NCI-H510A (cell line): ENCODE data around the gene GJC1.

Experiments used
- DNase-seq: peaks from one replicate; lab custom pipeline; 2025; lab: John Stamatoyannopoulos, UW

The GJC1 gene

DNA sequence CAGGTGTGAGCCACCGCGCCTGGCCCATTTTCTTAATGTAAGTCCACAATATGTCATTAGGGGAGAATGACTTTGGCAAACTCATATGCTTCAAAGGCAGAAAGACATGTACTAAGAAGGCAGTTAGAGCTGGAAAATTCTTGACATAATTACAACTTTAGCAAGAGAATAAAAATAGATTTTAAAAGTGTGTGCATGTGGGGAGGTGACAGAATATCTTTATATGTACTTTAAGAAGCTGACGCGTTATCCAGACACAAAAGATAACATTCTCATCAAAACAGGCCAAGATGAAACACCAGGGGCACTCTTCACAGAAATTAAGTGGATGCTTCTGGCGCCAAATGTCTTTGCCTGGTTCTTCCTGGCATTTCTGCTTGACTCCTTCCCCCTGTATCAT lies 28.2 kb downstream of the GJC1 start:
- DNase-seq: no peak

DNA sequence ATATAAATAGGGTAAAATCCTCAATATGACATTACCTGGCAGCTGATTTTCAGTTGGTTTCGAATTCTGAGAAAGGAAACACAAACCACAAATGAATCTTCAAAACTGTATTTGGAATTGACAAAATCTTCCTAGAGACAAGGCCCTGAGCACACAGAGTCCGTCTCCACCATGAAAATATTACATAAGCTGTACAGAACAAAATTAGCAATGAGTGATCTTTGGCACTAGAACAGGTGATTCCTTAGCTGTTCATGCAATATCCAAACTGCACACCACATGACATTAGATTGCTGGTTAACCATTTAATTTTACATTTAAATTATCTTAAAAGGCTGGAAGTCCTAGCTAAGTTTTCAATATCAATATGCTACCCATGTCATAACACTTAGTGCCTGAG lies 31.7 kb downstream of the GJC1 start:
- no peak for DNase-seq

DNA sequence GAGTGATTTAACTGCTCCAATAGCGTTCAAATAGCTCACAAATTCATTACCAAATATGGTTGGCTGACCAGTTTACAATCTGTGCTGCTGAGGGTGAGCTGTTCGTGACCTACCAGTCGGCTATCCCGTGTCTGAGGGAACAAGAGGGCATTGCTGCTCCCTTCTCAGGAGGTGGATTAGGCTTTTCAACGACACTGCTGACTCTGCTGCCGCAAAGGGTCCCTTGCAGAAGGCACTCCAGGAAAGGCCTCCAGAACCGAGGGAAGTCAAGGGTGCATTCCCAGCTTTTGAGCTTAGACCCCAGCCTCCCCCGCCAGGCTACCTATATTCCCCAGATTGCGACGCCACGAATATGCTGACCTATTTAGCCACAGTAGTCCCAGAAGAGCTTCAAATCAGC lies 32.3 kb downstream of the GJC1 start:
- no peak for DNase-seq

DNA sequence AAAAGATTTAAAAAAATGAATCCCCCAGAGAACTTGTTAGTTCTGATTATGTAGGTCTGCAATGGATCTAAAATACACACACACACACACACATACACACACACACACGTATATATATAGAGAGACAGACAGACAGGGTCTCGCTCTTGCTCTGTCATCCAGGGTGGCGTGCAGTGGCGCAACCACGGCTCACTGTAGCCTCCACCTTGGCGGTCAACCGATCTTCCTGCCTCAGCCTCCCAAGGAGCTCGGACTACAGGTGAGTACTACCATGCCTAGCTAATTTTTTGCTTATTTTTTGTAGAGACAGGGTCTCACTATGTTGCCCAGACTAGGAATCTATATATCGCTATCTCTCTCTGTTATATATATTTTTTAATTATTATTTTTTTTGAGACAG lies 33.4 kb downstream of the GJC1 start:
- no peak for DNase-seq

DNA sequence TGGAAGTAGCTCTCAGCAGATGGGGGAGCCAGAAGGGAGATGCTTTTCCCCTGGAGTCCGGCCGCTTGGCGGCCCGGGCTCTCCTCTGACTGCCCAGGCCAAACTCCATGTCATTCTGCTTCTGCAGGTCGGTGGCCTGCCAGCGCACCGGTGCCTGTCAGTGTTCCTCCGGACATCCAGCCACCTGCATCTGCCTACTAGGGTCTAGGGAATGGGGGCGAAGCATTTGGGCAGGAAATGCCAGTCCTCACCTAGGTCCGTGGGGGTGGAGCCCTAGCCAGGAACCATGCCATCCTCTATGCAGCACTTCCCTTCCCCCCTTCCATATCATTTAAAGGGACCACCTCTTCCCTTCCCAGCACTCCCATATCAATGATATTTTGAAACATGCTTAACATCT lies 34.2 kb downstream of the GJC1 start:
- DNase-seq: no peak

DNA sequence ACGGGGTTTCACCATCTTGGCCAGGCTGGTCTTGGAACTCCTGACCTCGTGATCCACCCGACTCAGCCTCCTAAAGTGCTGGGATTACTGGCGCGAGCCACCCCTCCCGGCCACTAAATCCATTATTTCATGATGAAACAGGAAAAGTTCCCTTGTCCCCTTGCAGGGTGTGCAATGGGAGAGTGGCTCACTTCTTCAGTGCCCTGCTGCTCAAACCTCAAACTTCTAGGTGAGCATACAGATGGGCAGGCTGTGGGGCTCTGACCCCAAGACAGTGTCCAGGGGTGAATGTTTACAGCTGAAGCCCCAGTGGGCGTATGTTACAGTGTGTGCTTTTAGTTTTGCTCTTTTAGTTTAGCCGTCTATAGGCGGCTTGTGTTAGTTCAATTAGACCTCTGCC lies 34.7 kb downstream of the GJC1 start:
- no peak for DNase-seq

DNA sequence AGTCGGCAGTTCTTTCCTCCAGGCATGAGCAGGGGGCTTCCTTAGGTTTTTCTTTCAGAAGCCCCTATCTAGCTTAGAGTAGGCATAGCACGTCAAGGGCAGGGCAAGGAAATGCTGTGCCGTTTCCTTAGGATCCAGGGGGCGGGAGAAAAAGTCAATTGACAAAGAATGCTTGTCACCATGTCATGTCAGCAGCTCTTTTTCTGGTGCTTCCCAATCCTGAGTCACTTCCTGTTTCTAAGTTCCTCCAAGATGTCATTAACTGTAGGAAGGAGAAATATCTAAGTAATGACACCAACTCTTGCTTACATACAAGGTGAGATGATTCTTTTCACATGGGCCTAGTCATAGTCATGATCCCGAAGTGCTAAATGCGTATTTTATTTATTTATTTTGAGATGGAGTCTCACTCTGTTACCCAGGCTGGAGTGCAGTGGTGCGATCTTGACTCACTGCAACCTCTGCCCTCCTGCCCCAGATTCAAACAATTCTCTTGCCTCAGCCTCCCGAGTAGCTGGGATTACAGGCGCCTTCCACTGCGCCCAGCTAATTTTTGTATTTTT lies 35.2 kb downstream of the GJC1 start:
- no peak for DNase-seq

DNA sequence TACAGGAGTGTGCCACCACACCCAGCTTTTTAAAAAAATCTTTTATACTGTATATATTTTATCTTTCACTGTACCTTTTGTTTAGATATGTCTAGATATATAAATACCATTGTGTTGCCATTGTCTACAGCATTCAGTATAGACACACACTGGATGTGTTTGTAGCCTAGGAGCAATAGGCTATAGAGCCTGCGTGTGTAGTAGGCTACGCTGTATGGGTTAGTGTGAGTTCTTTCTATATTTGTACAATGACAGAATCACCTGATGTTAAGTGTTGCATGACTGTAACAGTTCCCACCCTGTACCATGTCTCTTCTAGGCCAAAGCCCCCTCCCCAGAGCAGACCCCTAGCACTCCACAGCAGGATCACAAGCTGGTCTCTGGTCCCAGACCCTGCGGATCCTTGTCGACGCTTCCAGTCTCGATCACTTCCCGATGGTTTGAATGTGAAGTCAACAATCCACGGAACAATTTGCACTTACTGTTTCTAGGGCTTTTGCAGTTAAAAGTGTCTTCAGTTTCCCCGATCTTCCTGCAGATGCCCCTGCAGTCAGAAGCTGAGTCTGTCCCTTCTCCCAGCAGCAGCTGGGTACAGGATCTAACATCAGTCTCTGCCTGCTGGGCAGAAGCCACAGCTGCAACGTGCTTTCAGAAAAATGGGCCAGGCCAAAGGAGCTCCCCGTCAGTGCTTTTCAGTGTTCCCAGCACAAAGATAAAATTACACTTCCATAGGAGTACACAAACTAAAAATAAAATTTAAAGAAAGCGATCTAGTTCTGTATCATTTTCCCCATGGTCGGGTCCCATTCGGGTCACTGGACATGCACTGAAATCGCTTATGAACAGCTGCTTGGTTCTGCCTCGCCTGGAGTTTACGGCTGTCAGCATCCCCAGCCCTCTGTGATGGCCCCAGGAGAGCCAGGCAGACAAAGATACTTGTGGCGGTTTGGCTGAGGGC lies 35.9 kb downstream of the GJC1 start:
- no peak for DNase-seq

DNA sequence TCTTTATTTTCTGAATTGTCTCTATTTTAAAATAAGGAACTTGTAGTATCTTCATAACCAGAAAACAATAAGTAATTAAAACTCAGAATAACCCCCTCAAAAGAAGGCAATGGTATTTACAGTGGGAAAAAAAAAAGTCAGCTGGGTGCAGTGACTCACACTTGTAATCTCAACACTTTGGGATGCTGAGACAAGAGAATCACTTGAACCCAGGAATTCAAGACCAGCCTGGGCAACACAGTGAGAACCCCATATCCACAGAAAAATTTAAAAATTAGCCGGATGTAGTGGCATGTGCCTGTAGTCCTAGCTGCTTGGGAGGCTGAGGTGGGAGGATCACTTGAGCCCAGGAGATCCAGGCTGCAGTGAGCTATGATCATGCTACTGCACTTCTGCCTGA lies 37.8 kb downstream of the GJC1 start:
- no peak for DNase-seq

DNA sequence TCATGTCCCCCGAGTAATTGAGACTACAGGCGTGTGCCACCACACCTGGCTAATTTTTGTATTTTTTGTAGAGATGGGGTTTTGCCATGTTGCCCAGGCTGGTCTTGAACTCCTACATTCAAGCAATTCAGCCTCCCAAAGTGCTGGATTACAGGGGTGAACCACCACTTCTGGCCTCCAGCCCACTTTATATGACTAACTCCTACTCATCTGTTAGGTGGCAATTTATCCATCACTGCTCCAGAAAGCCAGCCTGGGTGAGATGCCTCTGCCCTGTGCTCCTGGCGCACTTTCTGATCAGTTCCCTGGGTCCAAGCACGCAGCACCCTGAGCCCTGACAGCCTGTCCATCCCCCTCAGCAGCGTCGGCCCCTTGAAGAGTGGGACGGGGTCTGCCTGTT lies 41.9 kb downstream of the GJC1 start:
- DNase-seq: no peak

DNA sequence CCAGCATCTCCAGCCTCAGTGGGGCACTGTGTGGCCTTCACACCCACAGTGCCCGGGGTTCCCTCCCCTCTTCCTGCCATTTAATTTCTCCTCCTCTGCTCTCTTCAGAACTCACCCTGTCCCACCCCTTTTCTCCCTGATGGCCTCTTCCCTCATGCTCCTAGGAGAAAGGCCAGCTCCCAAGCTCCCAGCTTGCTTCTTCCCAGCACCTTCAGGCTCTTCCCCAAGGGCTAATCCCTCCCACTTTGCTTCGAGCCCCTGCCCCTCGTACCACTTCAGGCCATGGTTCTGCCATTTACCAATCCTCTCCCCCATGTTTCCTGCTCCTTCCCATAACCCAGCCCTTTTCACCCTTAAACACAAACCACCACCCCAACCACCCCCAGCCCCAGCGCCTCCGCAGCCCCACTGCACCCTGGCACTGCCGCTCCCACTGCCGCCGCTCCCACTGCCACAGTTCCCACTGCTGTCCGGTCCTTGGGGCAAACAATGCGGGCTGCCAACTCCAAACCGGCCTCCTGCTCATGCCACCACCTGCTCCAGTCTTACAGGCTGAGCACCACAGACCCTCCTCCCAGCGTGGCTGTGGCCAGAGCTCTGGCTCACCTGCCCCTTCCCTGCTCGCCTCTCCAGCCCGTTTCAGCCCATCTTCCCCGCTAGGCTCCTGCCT lies 42.7 kb downstream of the GJC1 start:
- DNase-seq: no peak

DNA sequence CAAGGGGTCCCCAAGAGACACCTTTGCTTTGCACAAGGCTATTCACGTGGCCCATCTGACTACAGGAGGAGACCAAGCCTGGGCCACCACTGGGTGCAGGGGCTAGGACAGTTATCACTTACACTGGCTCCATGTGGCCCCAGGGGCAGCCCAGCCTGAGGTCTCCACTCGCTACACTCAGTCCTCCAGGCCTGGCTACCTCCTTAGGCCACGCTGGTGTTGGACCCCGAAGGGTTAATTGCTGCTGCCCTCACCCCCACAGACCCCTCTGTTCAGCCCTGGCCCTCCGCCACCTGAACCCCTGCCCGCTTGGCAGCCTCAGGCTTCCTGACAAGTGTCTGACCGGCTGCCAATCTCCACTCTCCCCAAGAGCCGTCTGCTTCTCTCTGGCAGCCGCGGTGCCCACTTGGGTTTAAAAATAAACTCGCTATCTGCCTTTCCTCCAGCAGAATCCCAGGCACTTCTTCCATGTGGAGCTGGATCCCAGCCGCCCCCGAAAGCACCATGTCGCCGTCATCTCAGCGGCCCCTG lies 43.5 kb downstream of the GJC1 start:
- DNase-seq: no peak

DNA sequence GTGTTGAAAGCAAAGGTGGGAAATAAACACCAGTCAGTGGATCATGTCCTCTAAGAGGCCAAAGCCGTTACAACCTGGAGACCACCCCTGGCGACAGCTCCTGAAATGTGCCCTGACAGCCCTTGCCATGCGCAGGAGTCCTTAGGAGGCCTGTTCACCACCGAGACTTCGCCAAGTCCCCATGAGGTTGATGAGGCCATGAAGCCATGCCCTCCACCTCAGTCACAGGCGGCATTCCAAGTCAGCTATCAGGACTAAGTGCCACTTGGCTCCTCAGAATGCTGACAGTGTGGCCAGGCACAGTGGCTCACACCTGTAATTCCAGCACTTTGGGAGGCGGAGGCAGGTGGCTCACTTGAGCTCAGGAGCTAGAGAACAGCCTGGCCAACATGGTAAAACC lies 44.2 kb downstream of the GJC1 start:
- no peak for DNase-seq

DNA sequence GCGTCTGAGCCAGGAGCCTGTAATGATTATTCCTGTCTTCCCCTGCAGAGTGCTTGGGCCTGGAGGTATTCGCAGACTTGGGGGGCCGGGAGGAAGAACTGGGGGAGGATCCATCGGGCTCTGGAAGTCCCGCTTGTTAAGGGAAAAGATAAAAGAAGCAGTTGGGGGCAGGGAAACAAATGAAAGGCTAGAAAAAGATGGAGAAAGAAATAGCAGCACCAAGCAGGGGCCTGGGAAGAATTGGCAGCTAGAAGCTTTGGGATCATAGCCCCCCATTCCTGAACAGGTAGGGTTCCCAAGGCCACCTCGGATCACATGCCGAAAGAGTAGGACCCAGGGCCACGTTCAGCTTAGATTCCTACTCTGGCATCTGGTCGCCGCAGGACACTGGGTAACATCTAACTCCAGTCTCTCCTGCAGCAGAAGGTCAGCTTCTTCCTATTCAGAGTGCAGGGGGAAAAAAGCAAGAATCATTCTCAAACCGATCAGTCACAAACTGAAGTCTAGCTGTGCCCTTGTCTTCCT lies 47.7 kb downstream of the GJC1 start:
- no peak for DNase-seq

DNA sequence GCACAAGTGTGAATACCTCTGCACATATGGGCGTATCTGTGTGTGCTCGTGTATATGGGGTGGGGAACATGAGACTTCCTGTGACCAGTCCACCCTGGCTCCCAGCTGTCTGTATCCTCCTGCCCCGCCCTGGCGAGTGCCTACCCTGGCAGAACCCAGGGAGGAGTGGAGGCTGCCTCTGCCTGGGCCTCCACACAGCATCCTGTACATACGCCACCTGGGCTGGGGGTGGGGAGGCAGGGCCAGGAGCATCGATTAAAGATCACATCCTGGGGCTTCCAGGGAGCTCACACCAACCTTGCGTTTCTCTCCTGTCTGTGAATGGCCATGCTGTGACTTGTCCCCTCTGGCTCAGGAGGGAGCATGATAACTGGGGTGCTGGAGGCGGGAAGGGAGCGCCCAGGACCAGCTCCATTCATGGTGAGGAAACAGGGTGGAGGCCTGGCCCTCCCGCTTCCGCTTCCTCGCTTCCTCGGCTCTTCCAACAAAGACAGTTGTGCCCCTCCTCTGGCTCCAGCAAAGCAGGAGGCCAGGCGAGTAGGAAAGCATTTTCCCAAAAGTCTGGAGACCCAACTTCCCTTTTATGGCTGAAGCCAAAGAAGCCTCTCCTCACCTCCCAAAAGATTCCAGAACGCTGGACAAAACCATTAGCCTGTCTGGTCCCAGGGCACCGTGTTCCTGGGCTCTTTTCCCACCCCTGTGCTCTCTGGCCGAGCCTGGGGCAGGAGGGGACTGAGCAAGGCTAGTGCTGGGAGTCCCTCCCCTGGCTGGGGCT lies 48.3 kb downstream of the GJC1 start:
- no peak for DNase-seq

DNA sequence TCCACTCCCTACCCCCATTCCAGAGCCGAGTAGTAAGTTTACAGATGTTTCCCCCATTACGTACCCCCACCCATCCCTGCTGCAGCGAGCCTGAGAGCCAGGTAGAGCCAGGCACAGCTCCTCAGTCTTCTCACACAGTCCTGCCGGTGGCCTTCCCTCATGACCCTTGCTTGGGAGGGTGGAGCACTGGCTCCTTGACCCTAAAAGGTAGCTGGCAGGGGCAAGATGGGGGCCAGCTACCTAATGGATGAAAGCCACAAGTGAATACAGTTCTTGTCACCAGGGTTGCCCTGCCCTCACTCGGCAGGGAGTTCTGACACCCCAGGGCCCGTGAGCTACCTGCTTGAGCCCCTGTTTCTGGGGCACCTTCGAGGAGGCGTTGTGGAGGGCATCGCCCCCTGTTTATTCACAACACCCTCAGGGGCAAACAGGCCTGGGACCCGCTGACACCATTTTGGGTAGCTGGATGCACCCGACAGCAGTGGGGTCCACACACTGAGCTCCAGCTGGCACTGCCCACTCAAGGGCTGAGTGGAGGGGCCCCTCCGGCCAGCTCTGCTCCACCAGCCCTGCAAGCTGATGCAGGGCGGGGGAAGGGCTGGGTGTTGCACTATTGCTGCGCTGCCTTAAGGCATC lies 49.1 kb downstream of the GJC1 start:
- DNase-seq: no peak

DNA sequence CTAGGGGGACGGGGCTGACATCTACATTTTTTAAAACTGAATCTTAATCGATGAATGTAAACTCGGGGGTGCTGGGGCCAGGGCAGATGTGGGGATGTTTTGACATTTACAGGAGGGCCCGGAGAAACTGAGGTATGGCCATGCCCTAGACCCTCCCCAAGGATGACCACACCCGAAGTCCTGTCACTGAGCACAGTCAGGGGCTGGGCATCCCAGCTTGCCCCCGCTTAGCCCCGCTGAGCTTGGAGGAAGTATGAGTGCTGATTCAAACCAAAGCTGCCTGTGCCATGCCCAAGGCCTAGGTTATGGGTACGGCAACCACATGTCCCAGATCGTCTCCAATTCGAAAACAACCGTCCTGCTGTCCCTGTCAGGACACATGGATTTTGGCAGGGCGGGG lies 49.9 kb downstream of the GJC1 start:
- no peak for DNase-seq

DNA sequence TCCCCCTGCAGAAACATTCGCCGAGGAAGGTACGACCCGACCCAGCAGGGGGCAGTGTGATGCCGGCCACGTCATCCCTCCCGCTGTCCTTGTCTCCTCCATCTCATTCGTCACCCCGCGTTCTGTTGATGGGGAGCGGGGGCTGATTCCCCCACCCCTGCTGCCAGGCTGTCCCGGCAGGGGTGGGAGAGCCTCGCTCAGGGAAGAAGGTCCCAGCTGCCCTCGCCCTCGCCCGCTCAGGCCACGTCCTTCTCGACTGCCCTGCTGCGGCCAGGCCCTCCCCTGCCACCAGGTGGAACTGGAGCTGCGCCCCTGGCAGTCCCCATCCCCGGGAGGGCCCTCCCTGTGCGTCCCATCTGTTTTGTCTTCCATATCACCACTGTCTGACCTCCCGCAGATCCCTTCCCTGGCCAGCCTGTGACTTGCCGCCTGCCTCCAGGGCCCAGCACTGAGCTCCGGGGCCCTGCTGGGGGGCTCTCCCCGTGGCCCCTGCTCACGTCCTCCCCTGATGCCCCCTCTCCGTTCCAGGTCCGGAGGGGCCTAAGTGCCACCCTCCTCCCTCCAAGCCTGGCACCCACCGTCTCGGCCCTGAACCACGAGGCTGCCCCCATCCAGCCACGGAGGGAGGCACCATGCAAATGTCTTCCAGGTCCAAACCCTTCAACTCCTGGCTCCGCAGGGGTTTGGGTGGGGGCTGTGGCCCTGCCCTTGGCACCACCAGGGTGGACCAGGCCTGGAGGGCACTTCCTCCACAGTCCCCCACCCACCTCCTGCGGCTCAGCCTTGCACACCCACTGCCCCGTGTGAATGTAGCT lies 50.7 kb downstream of the GJC1 start:
- peak; percentile 61 for DNase-seq

DNA sequence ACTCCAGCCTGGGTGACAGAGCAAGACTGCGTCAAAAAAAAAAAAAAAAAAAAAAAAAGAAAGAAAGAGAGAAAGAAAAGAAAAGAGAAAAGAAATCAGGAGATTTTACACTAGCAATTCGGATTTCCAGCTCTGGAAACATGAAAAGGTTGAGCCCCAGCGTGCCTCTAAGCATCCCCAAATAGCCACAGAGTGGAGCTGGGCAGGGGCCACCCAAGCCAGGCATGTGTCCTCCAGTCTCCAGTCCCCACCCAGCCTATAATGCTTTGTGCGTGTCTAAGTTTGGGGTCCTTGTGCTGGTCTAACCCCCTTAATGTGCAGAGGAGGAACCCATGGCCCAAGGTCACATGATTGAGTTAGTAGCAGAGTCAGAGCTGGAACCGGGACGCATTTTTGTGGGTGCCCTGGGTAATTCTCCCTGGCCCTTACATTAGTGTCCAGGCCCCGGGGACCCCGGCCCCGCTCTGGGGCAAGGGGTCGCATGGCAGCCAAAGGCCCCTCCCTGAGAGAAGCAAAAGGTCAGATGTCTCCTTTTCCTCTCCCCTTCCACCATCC lies 51.4 kb downstream of the GJC1 start:
- no peak for DNase-seq
